ENCODE measurements around the gene PDK2.

Gene PDK2

GRCh38 chr17:50052822-50053653, 42.1 kb upstream of the PDK2 start:
- no peak for TF ChIP-seq CTCF (conservative IDR thresholded peaks at IDR 0.05; ENCODE audit: control insufficient read depth, insufficient read depth, low read depth, low read length)
- no peak for DNase-seq (ENCODE audit: low read depth)
- no peak overlapping the region for H3K4me3 ChIP-seq (ENCODE audit: control insufficient read depth, low read depth, low read length)

- no peak for TF ChIP-seq CTCF (conservative IDR thresholded peaks at IDR 0.05; ENCODE audit: control insufficient read depth, insufficient read depth, low read depth, low read length)
- H3K4me3 ChIP-seq (ENCODE audit: control insufficient read depth, low read depth, low read length): no peak overlapping the region
Observed at GRCh38 chr17:50053654-50053960, 41.5 kb upstream of the PDK2 start.

GRCh38 chr17:50055055-50055425, 40.1 kb upstream of the PDK2 start:
- no peak for DNase-seq (ENCODE audit: low read depth)
- TF ChIP-seq CTCF (conservative IDR thresholded peaks at IDR 0.05; ENCODE audit: control insufficient read depth, insufficient read depth, low read depth, low read length): no peak
- H3K4me3 ChIP-seq (ENCODE audit: control insufficient read depth, low read depth, low read length): peak overlapping the region; percentile 68

More at GRCh38 chr17:50053654-50053960, 41.5 kb upstream of the PDK2 start:
- peak; percentile 59 for DNase-seq (ENCODE audit: low read depth)

- TF ChIP-seq CTCF (conservative IDR thresholded peaks at IDR 0.05; ENCODE audit: control insufficient read depth, insufficient read depth, low read depth, low read length): no peak
- H3K4me3 ChIP-seq (ENCODE audit: control insufficient read depth, low read depth, low read length): peak within 1 kb of the TSS; percentile 68
- peak; percentile 84 for DNase-seq (ENCODE audit: low read depth)
Observed at GRCh38 chr17:50055426-50056216, 39.5 kb upstream of the PDK2 start, which contains the start of gene ITGA3. TSS of gene ITGA3 (plus strand) at chr17:50056110. CDS start at chr17:50056440, 330 bp downstream.

GRCh38 chr17:50056217-50056960, 38.8 kb upstream of the PDK2 start:
- peak; percentile 34 for TF ChIP-seq CTCF (conservative IDR thresholded peaks at IDR 0.05; ENCODE audit: control insufficient read depth, insufficient read depth, low read depth, low read length)
- DNase-seq (ENCODE audit: low read depth): peak; percentile 56

GRCh38 chr17:50056961-50057330, 38.2 kb upstream of the PDK2 start:
- no peak for TF ChIP-seq CTCF (conservative IDR thresholded peaks at IDR 0.05; ENCODE audit: control insufficient read depth, insufficient read depth, low read depth, low read length)
- peak overlapping the region; percentile 68 for H3K4me3 ChIP-seq (ENCODE audit: control insufficient read depth, low read depth, low read length)
- peak; percentile 41 for DNase-seq (ENCODE audit: low read depth)

More at GRCh38 chr17:50056217-50056960, 38.8 kb upstream of the PDK2 start:
- peak overlapping the region; percentile 68 for H3K4me3 ChIP-seq (ENCODE audit: control insufficient read depth, low read depth, low read length)

Data from fibroblast of mammary gland (primary cell).